Activated T-helper 17 cell treated with anti-CD3 and anti-CD28 coated beads, Interleukin-2, amount 50 U/mL, for 72 hours (primary cell): Measurements from ENCODE around the gene CD7. TPM values are rescaled to one million over a fixed set of nuclear protein-coding genes. Genes with fewer than 3 reads are reported as not detected.

ENCODE experiments used
- ATAC-seq: fragments of 150-1000 bp; cut with Tn5 transposase; replicated peaks from 2 replicates; pipeline ENCODE4 v1.10.0; 2021; ENCODE audit warnings: mild to moderate bottlenecking, moderate library complexity
- H3K27ac Mint-ChIP-seq: one replicate; pipeline ENCODE4 v1.8.0; 2022; ENCODE audit warnings: mixed read lengths
- H3K27me3 Mint-ChIP-seq: one replicate; pipeline ENCODE4 v1.8.0; 2022; ENCODE audit warnings: mixed read lengths
- H3K36me3 Mint-ChIP-seq: one replicate; pipeline ENCODE4 v1.8.0; 2022; ENCODE audit warnings: low read depth, mild to moderate bottlenecking, mixed read lengths
- H3K4me1 Mint-ChIP-seq: one replicate; pipeline ENCODE4 v1.8.0; 2022; ENCODE audit warnings: mixed read lengths
- H3K4me3 Mint-ChIP-seq: one replicate; pipeline ENCODE4 v1.8.0; 2022; ENCODE audit warnings: mild to moderate bottlenecking, mixed read lengths
- H3K9me3 Mint-ChIP-seq: one replicate; pipeline ENCODE4 v1.8.0; 2022; ENCODE audit warnings: mixed read lengths
- total RNA-seq, 2 donors: library from RNA; stranded (reverse); gene quantifications; one replicate each; pipeline ENCODE4 v1.2.3, GENCODE V29; 2022

Gene CD7
- total RNA-seq, 2 donors from 2014 or later: 193 to 378 TPM

DNA sequence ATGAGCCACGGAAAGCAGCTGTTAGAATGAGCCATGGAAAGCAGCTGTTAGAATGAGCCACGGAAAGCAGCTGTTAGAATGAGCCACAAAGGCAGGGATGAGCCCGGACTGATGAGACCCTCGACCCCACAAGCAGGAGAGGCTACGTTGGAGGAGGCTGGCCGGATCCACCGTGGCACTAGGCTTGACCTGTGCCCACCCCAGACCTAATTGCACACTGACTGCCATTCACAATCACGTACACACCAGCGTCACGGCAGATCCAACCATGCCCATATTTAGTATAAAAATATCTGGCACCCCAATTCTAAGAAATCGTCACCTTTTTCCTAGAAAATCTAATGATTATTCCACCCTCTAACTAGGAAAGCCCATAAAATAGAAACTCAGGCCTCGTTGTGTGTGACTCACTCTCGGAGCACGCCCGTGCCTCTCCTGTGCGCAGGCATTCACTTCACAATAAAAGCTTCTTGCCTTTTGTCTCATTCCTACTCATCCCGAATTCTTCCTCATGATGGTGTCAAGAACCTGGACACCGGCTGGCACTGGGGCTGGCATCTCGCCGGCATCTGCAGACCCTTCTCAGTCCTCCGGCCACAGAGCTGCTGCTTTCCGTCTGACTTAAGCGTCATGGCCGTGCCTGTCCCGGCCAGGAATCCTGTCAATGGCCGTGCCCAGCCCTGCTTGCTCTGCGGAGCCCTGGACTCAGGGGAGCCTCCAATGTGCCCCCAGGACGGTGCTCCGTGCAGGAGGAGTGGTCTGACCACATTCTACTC is 21.6 kb upstream of the CD7 start:
- no peaks in the 10 kb centered on the region for H3K27me3 Mint-ChIP-seq
- H3K36me3 Mint-ChIP-seq: no peaks in the 10 kb centered on the region
- H3K4me1 Mint-ChIP-seq: peaks cover 13% of the 10 kb centered on the region
- peak; percentile 68 for ATAC-seq
- H3K4me3 Mint-ChIP-seq: peak overlapping the region; percentile 42
- H3K9me3 Mint-ChIP-seq: no peaks in the 10 kb centered on the region
- H3K27ac Mint-ChIP-seq: peak overlapping the region; percentile 60

DNA sequence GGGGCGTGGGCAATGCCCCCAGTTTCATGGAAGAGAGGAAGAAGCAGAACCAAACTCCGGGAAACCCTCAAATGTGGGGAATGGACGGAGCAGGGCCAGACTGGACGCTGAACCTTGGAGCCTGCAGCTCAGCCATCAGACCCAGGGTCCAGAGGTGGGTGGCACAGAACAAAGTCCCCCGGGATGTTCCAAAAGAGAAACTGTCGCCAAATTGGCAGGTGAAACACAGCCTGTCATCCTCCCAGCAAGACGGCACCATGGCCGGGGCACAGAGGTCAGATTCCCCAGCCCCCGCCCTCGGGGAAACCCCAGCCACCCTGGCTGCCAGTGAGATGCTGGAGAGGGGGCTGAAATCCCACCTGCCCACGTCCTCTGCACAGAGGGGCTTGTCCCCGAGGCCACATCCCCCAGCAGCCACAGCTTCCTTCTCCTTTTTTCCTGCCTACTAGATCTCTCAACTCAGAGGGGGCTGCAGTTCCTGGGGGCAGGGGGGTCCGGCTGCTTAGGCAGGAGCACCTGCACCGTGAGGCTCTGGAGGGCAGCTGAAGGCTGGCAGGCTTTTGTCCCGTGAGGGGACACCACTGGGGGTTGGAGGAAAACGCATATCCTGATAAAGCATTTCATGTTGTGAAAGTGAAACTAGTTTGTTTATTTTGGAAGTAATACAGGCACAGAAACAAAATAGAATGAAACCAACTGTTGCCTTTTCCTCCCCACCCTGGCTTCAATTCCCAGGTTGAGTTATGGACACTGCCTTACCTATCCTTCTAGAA is 17.4 kb upstream of the CD7 start:
- H3K27ac Mint-ChIP-seq: peak overlapping the region; percentile 87
- H3K4me3 Mint-ChIP-seq: peak overlapping the region; percentile 88
- no peak for ATAC-seq
- H3K4me1 Mint-ChIP-seq: peaks cover 18% of the 10 kb centered on the region
- no peaks in the 10 kb centered on the region for H3K36me3 Mint-ChIP-seq
- H3K27me3 Mint-ChIP-seq: peaks cover 3% of the 10 kb centered on the region
- H3K9me3 Mint-ChIP-seq: no peaks in the 10 kb centered on the region

DNA sequence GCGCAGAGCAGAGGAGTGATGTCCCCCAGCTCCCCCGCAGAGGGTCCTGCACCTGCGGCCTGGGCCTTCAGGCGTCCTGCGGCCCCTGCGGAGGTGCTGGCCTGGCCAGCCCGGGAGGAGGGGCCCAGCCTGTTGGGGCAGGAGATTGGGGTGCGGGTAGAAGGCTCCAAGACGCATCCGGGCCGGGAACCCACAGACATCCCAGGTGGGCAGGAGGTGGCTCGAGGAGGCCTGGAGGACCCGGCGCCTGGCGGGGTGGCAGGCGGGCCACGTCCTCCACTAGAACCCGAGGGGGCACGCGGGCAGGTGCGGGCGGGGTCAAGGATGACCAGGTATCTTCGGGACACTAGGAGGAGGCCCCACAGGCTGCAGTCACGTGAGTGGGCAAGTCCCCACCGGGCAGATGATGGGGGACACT is 16.8 kb upstream of the CD7 start:
- no peak for ATAC-seq

DNA sequence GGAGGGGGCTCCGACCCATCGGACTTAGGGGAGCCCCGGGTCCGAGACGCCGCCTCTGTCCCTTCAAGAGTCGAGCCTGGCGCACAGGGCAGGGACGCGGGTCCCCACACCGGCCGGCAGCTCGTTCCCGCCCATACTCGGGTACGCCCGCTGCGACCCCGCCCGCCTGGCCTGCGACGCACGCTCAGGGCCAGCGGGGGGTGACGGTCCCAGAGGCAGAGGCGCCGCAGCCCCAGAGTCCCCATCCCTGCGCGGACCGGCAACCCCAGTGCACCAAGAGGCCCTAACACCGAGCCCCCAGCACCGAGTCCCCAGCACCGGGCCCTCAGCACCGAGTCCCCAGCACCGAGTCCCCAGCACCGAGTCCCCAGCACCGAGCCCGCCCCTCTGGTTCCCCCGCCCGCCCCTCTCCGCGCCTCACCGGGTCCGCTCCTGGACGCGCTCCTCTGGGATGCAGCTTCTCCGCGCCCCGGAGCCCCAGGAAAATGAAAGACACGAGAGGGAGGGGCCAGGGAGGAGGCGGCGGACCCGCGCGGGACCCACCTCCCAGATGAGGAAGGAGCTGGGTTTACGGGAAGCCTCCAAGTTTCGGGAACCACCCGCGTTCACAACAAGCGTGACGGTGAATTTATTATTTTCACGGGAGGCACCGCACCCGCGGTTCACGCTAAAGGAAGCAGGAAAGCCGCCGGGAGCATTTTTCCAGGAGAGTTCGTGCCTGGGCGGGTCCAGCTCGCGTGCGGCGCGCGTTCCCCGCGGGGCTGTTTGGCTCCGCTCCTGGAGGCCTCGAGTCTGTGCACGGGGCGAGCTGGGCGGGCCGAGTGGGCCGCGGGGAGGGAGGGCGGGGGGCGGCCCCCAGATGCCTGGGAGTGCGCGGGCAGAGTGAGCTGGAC is 16.1 kb upstream of the CD7 start, which contains the start of gene SECTM1:
TSS of gene SECTM1 (minus strand) at position 488 of the 893 bp plus-strand sequence. CDS start 6,526 bp downstream, outside the sequence.
- peak; percentile 47 for ATAC-seq
- H3K4me3 Mint-ChIP-seq: peak within 1 kb of the TSS; percentile 88
- H3K27ac Mint-ChIP-seq: peak within 1 kb of the TSS; percentile 87
- no peaks in the 10 kb centered on the region for H3K9me3 Mint-ChIP-seq
- H3K4me1 Mint-ChIP-seq: peaks cover 18% of the 10 kb centered on the region
- no peaks in the 10 kb centered on the region for H3K36me3 Mint-ChIP-seq
- peaks cover 3% of the 10 kb centered on the region for H3K27me3 Mint-ChIP-seq

More for the DNA sequence above, 16.8 kb upstream of the CD7 start:
- Mint-ChIP-seq H3K27ac (no peak overlapping the region), H3K27me3 (peaks cover 3% of the 10 kb centered on the region), H3K9me3 (no peaks in the 10 kb centered on the region), H3K36me3 (no peaks in the 10 kb centered on the region), H3K4me3 (peak overlapping the region; percentile 88), H3K4me1 (peaks cover 18% of the 10 kb centered on the region)

DNA sequence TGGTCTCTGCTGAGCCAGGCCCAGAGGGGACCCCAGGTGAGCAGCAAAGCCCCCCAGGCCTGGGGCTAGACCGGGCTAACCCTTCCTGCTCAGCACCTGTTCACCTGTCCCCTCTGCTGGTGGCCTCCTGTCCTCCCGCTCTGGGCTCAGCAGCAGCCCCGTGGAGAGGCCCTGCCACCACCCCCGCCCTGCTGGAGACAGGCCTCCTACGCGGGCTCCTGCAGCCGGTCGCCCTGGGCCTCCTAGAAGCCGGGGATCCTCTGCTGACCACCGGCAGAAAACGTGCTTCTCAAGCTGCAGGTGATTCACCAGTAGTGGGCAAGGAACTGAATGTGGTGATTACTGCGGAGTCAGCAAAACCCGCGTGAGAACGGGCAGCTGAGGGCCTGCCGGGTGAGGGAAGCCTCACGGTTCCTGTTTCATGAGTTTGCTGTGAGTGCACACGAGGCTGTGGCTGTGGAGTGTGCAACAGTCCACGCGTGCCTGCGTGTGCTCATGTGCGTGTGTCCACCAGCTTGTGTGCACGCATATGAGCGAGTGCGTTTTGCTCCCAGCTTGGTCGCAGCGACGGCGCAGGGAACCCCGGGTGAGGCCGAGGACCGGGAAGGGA is 15.4 kb upstream of the CD7 start:
- ATAC-seq: peak; percentile 64
- no peaks in the 10 kb centered on the region for H3K9me3 Mint-ChIP-seq

DNA sequence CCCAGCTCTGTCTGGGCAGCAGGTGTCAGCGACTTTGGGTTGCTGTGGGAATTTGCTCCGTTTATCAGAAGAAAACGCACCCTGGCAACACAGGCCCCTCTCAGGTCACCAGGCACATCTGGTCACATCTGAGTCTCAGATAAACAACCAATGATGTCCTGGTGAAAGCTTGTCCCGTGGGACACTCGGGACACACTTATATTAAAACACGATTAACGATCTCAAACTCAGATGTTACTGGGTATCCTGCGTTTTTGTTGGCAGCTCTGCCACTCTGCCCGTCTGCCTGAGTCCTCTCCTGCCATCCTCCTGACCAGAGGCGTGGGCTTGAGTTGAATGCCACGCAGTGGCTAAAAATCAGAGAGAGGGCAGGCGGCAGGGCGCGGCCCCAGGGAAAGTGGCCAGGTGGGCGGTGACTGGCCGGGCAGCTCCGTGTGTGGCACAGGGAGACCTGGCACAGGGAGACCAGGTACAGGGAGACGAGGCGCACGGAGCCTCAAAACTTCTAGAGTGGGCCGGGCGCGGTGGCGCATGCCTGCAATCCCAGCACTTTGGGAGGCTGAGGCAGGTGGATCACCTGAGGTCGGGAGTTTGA is 14.0 kb upstream of the CD7 start:
- no peak for ATAC-seq
- H3K36me3 Mint-ChIP-seq: no peaks in the 10 kb centered on the region
- no peaks in the 10 kb centered on the region for H3K9me3 Mint-ChIP-seq
- H3K27me3 Mint-ChIP-seq: peaks cover 3% of the 10 kb centered on the region
- no peak overlapping the region for H3K27ac Mint-ChIP-seq
- H3K4me3 Mint-ChIP-seq: no peak overlapping the region
- peaks cover 18% of the 10 kb centered on the region for H3K4me1 Mint-ChIP-seq

More for the DNA sequence above, 15.4 kb upstream of the CD7 start:
- Mint-ChIP-seq H3K4me3 (peak overlapping the region; percentile 88), H3K4me1 (peaks cover 18% of the 10 kb centered on the region), H3K36me3 (no peaks in the 10 kb centered on the region), H3K27ac (peak overlapping the region; percentile 41), H3K27me3 (peaks cover 3% of the 10 kb centered on the region)

DNA sequence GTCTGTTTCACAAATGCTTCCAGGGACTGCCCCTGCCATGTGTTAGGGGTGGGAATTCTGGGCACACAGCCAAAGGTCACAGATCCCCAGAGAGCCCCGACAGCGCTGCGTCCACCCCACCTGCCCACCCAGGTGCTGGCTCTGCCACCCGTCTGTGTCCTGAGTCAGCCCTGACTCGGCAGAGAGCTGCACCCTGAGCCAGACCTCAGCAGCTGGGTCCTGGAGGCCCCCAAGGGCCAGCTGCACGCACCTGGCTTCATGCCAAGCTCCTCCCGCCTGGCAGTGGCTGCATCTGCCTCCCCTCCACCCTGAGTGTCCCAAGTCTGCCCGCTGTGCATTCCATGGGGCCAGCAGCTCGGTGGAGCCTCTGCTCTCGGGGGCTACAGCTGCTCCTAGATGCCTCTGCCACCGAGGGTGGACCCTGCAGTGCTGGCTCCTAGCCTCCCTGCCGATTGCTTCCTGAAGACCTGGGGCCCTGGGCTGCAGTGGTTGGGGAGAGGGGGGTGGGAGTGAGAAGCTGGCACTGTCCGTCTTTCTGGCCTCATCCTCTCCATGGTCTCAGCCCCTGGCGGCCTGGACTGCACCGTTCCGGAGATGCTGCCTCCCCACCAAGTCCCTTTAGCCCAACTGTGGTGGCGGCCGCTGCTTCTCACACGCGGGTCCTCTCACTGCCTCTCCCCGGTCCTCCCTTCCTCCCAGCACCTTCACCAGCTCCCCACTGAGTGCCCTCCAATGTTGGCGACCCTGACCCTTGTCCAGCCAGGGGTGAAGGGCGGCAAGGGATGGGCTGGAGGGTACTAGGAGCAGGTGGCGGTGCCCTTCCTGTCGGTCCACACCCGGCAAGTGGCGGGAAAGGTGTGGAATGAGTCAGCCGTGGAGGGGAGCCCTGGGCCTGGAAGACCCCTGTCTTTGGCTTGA is 13.2 kb upstream of the CD7 start:
- Mint-ChIP-seq H3K4me3 (no peak overlapping the region), H3K4me1 (peaks cover 13% of the 10 kb centered on the region), H3K27me3 (peaks cover 3% of the 10 kb centered on the region), H3K36me3 (peaks cover 5% of the 10 kb centered on the region), H3K9me3 (no peaks in the 10 kb centered on the region), H3K27ac (no peak overlapping the region)
- no peak for ATAC-seq

DNA sequence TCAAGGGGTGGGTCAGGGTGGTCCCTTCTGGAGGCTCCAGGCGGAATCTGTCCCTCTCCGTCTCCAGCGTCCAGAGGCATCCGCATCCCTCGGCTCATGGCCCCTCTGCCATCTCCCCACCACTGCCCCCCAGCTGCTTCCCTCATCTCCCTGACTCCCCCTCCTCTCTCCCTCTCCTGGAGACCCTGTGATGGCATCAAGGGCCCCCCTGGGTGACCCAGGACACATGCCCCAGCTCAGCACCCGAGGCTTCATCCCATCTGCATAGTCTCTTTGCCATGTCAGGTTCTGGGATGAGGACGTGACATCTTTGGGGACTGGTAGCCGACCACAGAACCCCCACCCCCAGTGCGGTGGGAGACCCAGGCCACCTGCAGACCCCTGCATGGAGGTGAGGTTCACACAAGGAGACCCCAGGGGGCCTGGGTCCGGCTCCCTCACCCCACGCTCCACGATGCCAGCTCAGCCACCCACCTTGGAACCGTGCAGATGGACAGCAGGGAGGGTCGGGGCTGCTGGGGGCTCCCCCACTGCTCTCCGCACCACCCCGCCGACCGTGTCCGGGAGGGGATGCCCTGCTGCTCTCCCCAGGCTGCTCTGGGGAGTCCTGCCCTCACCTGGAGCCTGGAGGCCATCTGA is 12.4 kb upstream of the CD7 start:
- no peak for ATAC-seq

DNA sequence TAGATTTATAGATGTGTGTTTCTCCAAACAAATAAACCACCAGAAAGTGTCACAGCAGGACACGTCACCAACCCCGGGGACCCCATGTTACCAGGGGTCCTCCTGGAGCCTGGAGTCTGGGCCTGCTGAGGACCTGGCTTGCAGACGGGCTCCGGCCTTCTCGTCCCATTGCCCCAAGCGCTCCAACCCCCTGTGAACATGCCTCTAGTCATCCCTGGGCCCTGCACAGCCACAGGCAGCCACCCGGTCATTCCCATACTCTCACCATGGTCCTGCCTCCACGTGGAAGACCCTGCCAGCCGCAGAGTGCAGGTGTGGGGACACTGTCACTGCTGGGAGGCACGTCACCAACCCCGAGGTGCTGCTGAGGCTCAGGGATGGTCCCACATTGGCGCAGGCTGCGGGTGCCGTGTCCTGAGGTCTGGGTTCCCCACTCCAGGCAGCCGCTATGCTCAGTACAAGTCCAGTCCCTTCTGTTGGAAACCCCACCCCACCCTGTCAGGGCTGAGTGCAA is 11.6 kb upstream of the CD7 start:
- Mint-ChIP-seq H3K9me3 (no peaks in the 10 kb centered on the region), H3K27me3 (peaks cover 3% of the 10 kb centered on the region), H3K27ac (no peak overlapping the region), H3K4me1 (peaks cover 5% of the 10 kb centered on the region), H3K36me3 (peaks cover 20% of the 10 kb centered on the region), H3K4me3 (no peak overlapping the region)
- no peak for ATAC-seq

More for the DNA sequence above, 12.4 kb upstream of the CD7 start:
- Mint-ChIP-seq H3K27ac (no peak overlapping the region), H3K4me3 (no peak overlapping the region), H3K4me1 (peaks cover 6% of the 10 kb centered on the region), H3K27me3 (peaks cover 3% of the 10 kb centered on the region), H3K36me3 (peaks cover 12% of the 10 kb centered on the region), H3K9me3 (no peaks in the 10 kb centered on the region)

DNA sequence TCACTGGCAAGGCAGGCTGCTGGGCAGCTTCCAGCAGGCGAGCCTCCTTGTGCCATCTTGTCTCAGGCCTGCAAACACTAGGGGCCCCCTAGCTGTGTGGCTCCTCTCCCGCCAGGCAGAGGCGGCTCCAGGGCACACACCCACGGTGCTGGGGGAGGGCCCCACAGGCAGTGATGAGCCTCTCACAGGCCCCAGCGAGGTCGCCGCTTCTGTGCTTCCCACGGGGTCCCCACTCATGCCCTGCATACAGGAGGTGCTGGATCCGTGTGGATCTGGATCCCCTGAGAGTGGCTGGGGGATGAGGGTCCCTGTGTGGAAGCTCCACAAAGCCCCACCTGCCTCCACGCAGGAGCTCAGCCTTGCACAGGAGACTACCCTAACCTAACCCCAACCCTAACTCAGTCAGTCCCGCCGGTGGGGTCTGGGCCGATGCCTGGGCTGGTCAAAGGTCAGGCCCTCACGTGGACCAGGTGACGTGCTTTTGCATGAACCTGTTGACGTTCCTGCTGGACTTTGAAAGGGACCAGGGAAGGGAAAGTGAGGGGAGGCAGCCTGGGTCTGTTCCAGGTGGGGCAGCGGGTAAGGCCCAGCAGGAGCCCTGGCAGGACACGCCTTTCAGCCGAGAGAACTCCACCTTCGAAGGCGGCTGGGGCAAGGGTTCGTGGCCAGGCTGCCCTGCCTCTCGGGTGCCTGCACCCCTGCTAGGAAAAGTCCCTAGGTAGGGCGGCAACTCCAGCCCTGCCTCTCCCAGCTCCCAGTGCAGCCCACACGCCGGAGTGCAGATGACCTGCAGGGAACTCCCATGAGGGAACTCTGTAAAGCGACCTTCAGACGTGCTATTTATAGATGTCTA is 11.0 kb upstream of the CD7 start:
- H3K4me1 Mint-ChIP-seq: peaks cover 9% of the 10 kb centered on the region
- no peak for ATAC-seq
- H3K36me3 Mint-ChIP-seq: peaks cover 27% of the 10 kb centered on the region
- H3K4me3 Mint-ChIP-seq: no peak overlapping the region
- H3K27ac Mint-ChIP-seq: no peak overlapping the region
- no peaks in the 10 kb centered on the region for H3K9me3 Mint-ChIP-seq
- peaks cover 3% of the 10 kb centered on the region for H3K27me3 Mint-ChIP-seq

DNA sequence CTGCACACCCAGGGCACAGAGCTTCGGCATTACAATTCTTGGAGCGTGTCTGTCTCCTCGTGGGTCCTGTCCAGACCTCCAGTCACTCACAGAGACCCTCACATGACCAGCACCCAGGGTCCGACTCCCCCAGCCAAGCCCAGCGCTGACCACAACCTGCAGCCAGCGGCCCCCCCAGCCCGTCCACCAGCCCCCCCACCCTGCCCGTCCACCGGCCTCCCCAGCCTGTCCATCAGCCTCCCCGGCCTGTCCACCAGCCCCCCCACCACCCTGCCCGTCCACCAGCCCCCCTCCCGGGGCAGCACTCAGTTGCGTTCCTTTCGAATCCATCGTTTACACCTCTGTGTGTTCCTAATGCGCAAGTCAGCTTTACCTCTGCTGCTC is 10.3 kb upstream of the CD7 start:
- Mint-ChIP-seq H3K4me3 (peak overlapping the region; percentile 20), H3K27me3 (peaks cover 1% of the 10 kb centered on the region), H3K27ac (peak overlapping the region; percentile 68), H3K36me3 (peaks cover 33% of the 10 kb centered on the region), H3K9me3 (no peaks in the 10 kb centered on the region), H3K4me1 (peaks cover 7% of the 10 kb centered on the region)
- ATAC-seq: no peak
